GM23338 (cell line): Measurements from ENCODE around the gene HOXC5. TPM values are rescaled to one million over a fixed set of nuclear protein-coding genes. Genes with fewer than 3 reads are reported as not detected.

Experiments
- ATAC-seq: fragments of 200-7000 bp; cut with Tn5 transposase; 3 replicates; pipeline ENCODE4 v1.9.1; 2020
- DNase-seq: peaks from one replicate; pipeline ENCODE4 v3.0.0-alpha.2; 2015; ENCODE audit warnings: low spot score
- H2AFZ ChIP-seq: fragments of 200-600 bp; sonication (generic); 2 replicates; pipeline ENCODE4 v1.8.0; 2016; ENCODE audit warnings: antibody characterized with exemption, mild to moderate bottlenecking, moderate library complexity
- H3F3A ChIP-seq: fragments of 200-600 bp; sonication (generic); replicated peaks from 2 replicates; pipeline ENCODE4 v1.8.0; 2017; ENCODE audit warnings: antibody characterized with exemption, mixed run types, low read depth
- H3K27ac ChIP-seq: fragments of 200-600 bp; sonication (generic); 2 replicates; pipeline ENCODE4 v1.6.1; 2016; ENCODE audit warnings: low read depth
- H3K27me3 ChIP-seq: fragments of 200-600 bp; sonication (generic); 2 replicates; pipeline ENCODE4 v1.8.0; 2016; ENCODE audit warnings: mild to moderate bottlenecking, mixed run types, moderate library complexity; ENCODE audit not compliant: insufficient read depth
- H3K36me3 ChIP-seq: fragments of 200-600 bp; sonication (generic); 2 replicates; pipeline ENCODE4 v1.8.0; 2016; ENCODE audit warnings: mild to moderate bottlenecking; ENCODE audit not compliant: insufficient read depth
- H3K4me1 ChIP-seq: fragments of 200-600 bp; sonication (generic); 2 replicates; pipeline ENCODE4 v1.8.0; 2016; ENCODE audit warnings: mild to moderate bottlenecking, moderate library complexity; ENCODE audit not compliant: insufficient read depth
- H3K4me2 ChIP-seq: fragments of 200-600 bp; sonication (generic); 2 replicates; pipeline ENCODE4 v1.7.1; 2017; ENCODE audit warnings: mixed run types
- H3K4me3 ChIP-seq: fragments of 200-600 bp; sonication (generic); 2 replicates; pipeline ENCODE4 v1.6.1; 2016; ENCODE audit warnings: mixed run types
- H3K79me2 ChIP-seq: fragments of 200-600 bp; sonication (generic); replicated peaks from 2 replicates; pipeline ENCODE4 v1.8.0; 2017; ENCODE audit warnings: mild to moderate bottlenecking; ENCODE audit not compliant: insufficient read depth
- H3K9me2 ChIP-seq: fragments of 200-600 bp; sonication (generic); 2 replicates; pipeline ENCODE4 v1.8.0; 2017; ENCODE audit not compliant: insufficient read depth
- H4K20me1 ChIP-seq: fragments of 200-600 bp; sonication (generic); replicated peaks from 2 replicates; pipeline ENCODE4 v1.8.0; 2017; ENCODE audit warnings: mild to moderate bottlenecking; ENCODE audit not compliant: insufficient read depth
- H3K27ac Mint-ChIP-seq: 2 replicates; pipeline ENCODE4 v1.8.0; 2020; ENCODE audit warnings: inconsistent platforms, mild to moderate bottlenecking, moderate library complexity, mixed read lengths
- H3K27me3 Mint-ChIP-seq: 3 replicates; pipeline ENCODE4 v1.8.0; 2022; ENCODE audit warnings: low read depth, mild to moderate bottlenecking, moderate library complexity, mixed read lengths, inconsistent platforms; ENCODE audit not compliant: insufficient read depth, poor library complexity
- H3K36me3 Mint-ChIP-seq: 3 replicates; pipeline ENCODE4 v1.8.0; 2021; ENCODE audit warnings: low read depth, mild to moderate bottlenecking, inconsistent platforms, moderate library complexity, mixed read lengths
- H3K4me1 Mint-ChIP-seq: 3 replicates; pipeline ENCODE4 v1.8.0; 2020; ENCODE audit warnings: mild to moderate bottlenecking, inconsistent platforms, mixed read lengths
- H3K4me3 Mint-ChIP-seq: 3 replicates; pipeline ENCODE4 v1.8.0; 2021; ENCODE audit warnings: moderate library complexity, mild to moderate bottlenecking, inconsistent platforms, mixed read lengths
- H3K9me3 Mint-ChIP-seq: 3 replicates; pipeline ENCODE4 v1.8.0; 2020; ENCODE audit warnings: moderate library complexity, mild to moderate bottlenecking, inconsistent platforms, mixed read lengths
- EZH2 ChIP-seq: fragments of 200-600 bp; sonication (generic); IDR thresholded peaks from one replicate; pipeline ENCODE4 v1.8.0; 2017; ENCODE audit warnings: antibody characterized with exemption, mild to moderate bottlenecking, low read depth; ENCODE audit not compliant: unreplicated experiment
- EZH2phosphoT487 ChIP-seq: fragments of 200-600 bp; sonication (generic); IDR thresholded peaks from one replicate; pipeline ENCODE4 v1.8.1; 2018; ENCODE audit warnings: antibody characterized with exemption; ENCODE audit not compliant: unreplicated experiment
- JUNB ChIP-seq: IDR thresholded peaks from one replicate; pipeline ENCODE4 v1.6.1; 2016; ENCODE audit warnings: antibody characterized with exemption; ENCODE audit not compliant: unreplicated experiment
- STAT1 ChIP-seq: IDR thresholded peaks from one replicate; pipeline ENCODE4 v1.6.1; 2016; ENCODE audit warnings: antibody characterized with exemption; ENCODE audit not compliant: unreplicated experiment
- polyA plus RNA-seq: library from polyadenylated mRNA; unstranded; fragments of >200 nt; fragmentation: Nextera tagmentation; extraction: Ambion mirVana; gene quantifications from 2 replicates; pipeline ENCODE4 v1.2.1, GENCODE V29; 2016
- total RNA-seq: library from RNA; depleted of rRNA; stranded (reverse); fragments of >200 nt; shearing (Covaris generic); gene quantifications from 2 replicates; pipeline ENCODE4 v1.2.3, GENCODE V29; 2014
- TF ChIP-seq, protein P1 (sequence below): IDR thresholded peaks from 2 replicates; pipeline ENCODE4 v1.6.1; 2016; ENCODE audit warnings: antibody characterized with exemption

The HOXC5 gene
- total and polyA plus RNA-seq, 2 experiments from 2014 or later, result not detected

DNA sequence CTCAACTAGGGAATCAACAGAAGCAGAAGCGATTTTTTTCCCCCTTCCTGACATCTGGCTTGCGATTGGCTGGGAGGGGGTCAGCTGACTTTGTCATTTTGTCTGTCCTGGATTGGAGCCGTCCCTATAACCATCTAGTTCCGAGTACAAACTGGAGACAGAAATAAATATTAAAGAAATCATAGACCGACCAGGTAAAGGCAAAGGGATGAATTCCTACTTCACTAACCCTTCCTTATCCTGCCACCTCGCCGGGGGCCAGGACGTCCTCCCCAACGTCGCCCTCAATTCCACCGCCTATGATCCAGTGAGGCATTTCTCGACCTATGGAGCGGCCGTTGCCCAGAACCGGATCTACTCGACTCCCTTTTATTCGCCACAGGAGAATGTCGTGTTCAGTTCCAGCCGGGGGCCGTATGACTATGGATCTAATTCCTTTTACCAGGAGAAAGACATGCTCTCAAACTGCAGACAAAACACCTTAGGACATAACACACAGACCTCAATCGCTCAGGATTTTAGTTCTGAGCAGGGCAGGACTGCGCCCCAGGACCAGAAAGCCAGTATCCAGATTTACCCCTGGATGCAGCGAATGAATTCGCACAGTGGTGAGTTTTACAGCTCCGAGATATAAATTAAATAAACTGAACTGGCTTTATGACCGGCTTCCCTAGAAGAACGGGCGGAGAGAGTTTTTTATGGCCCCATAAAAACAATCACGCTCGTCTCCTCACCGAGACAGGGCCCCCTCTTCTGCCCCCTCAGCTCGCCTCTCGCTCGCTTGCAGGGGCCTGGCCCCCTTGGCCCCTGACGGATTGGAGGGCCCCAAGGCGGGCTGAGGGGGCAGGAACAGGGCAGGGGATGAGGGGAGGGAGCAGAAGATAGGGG, 4.3 kb upstream of the HOXC5 start, which contains the start of gene HOXC6:
Gene HOXC6, plus strand, starts transcription at position 127 of the 888 bp plus-strand sequence. Its CDS starts 82 bp downstream, at position 209.
- Histone ChIP-seq H3K4me1 (peaks cover 48% of the 10 kb centered on the region), H3K9me2 (no peaks in the 10 kb centered on the region), H3K27me3 (peaks cover 100% of the 10 kb centered on the region), H3K4me3 (peak within 1 kb of the TSS; percentile 35; the same call in 1 of the 2 replicates), H2AFZ (no peak within 1 kb of the TSS), H3K36me3 (no peaks in the 10 kb centered on the region), H3F3A (peaks cover 35% of the 10 kb centered on the region; the same call in 1 of the 2 replicates), H4K20me1 (peaks cover 45% of the 10 kb centered on the region; the same call in 1 of the 2 replicates), H3K27ac (no peak within 1 kb of the TSS), H3K79me2 (no peaks in the 10 kb centered on the region), H3K4me2 (peak within 1 kb of the TSS; percentile 70)
- Mint-ChIP-seq H3K27ac (no peak within 1 kb of the TSS), H3K4me1 (peaks cover 25% of the 10 kb centered on the region), H3K27me3 (peaks cover 99% of the 10 kb centered on the region), H3K36me3 (no peaks in the 10 kb centered on the region), H3K4me3 (peak within 1 kb of the TSS; percentile 14; the same call in 1 of the 3 replicates), H3K9me3 (peaks cover 4% of the 10 kb centered on the region)
- ATAC-seq (no peak), DNase-seq (peak; percentile 57)
- TF ChIP-seq EZH2phosphoT487, result peak; percentile 92
- no peak for TF ChIP-seq STAT1
- TF ChIP-seq EZH2, result peak; percentile 98
- TF ChIP-seq, protein P1, sequence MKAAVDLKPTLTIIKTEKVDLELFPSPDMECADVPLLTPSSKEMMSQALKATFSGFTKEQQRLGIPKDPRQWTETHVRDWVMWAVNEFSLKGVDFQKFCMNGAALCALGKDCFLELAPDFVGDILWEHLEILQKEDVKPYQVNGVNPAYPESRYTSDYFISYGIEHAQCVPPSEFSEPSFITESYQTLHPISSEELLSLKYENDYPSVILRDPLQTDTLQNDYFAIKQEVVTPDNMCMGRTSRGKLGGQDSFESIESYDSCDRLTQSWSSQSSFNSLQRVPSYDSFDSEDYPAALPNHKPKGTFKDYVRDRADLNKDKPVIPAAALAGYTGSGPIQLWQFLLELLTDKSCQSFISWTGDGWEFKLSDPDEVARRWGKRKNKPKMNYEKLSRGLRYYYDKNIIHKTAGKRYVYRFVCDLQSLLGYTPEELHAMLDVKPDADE, result no peak

DNA sequence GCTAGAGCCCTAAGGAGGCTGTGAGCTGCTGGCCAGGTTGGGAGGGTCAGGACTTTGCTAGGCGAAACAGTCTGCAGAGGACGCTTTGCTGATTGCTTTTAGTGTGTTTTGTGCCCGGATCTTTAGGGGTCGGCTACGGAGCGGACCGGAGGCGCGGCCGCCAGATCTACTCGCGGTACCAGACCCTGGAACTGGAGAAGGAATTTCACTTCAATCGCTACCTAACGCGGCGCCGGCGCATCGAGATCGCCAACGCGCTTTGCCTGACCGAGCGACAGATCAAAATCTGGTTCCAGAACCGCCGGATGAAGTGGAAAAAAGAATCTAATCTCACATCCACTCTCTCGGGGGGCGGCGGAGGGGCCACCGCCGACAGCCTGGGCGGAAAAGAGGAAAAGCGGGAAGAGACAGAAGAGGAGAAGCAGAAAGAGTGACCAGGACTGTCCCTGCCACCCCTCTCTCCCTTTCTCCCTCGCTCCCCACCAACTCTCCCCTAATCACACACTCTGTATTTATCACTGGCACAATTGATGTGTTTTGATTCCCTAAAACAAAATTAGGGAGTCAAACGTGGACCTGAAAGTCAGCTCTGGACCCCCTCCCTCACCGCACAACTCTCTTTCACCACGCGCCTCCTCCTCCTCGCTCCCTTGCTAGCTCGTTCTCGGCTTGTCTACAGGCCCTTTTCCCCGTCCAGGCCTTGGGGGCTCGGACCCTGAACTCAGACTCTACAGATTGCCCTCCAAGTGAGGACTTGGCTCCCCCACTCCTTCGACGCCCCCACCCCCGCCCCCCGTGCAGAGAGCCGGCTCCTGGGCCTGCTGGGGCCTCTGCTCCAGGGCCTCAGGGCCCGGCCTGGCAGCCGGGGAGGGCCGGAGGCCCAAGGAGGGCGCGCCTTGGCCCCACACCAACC, 3.1 kb upstream of the HOXC5 start:
- ATAC-seq, result peak; percentile 5
- Mint-ChIP-seq H3K9me3 (peaks cover 4% of the 10 kb centered on the region), H3K27me3 (peaks cover 96% of the 10 kb centered on the region), H3K4me1 (peaks cover 27% of the 10 kb centered on the region), H3K36me3 (no peaks in the 10 kb centered on the region), H3K27ac (no peak overlapping the region), H3K4me3 (peak overlapping the region; percentile 30)
- peak overlapping the region; percentile 41 for H3K4me3 ChIP-seq
- no peak for TF ChIP-seq JUNB
- peak; percentile 99 for TF ChIP-seq EZH2phosphoT487
- TF ChIP-seq EZH2, result peak; percentile 100
- TF ChIP-seq, protein P1, result no peak
- peaks cover 37% of the 10 kb centered on the region; the same call in 1 of the 2 replicates for H4K20me1 ChIP-seq
- H2AFZ ChIP-seq, result peak overlapping the region; percentile 47; the same call in 1 of the 2 replicates
- peaks cover 45% of the 10 kb centered on the region for H3K4me1 ChIP-seq
- no peak overlapping the region for H3K27ac ChIP-seq
- no peaks in the 10 kb centered on the region for H3K79me2 ChIP-seq
- no peaks in the 10 kb centered on the region for H3K36me3 ChIP-seq
- H3K27me3 ChIP-seq, result peaks cover 100% of the 10 kb centered on the region
- H3F3A ChIP-seq, result peaks cover 38% of the 10 kb centered on the region; the same call in 1 of the 2 replicates
- H3K9me2 ChIP-seq, result no peaks in the 10 kb centered on the region
- peak; percentile 64 for DNase-seq
- peak overlapping the region; percentile 71 for H3K4me2 ChIP-seq
